GM12878 (cell line): ENCODE data around the gene SECTM1. TPM values are rescaled to one million over a fixed set of nuclear protein-coding genes. Genes with fewer than 3 reads are reported as not detected.

Experiments used
- ATAC-seq: fragments of 200-7000 bp; cut with Tn5 transposase; 3 replicates; pipeline ENCODE4 v1.9.1; 2020; ENCODE audit warnings: mild to moderate bottlenecking, moderate library complexity
- BruUV-seq: library from RNA; stranded (reverse); fragments of 400-500 nt; replicated peaks from 2 replicates; lab custom pipeline; 2021; lab: Mats Ljungman, UMichigan
- CTCF ChIA-PET: fragments of 300-600 bp; sonication (Branson Sonifier 250); formaldehyde crosslinking; extraction: SDS; loops from one replicate; lab custom pipeline; 2021; ENCODE audit warnings: inconsistent platforms; lab: Yijun Ruan, JAX
- POLR2A ChIA-PET: fragments of 350-600 bp; formaldehyde crosslinking; extraction: SDS; loops from one replicate; lab custom pipeline; 2021; ENCODE audit warnings: inconsistent platforms; lab: Charles Lee
- RAD21 ChIA-PET: fragments of 300-600 bp; sonication (Branson Sonifier 250); formaldehyde crosslinking; loops from one replicate; lab custom pipeline; 2023; ENCODE audit warnings: antibody characterized with exemption; ENCODE audit not compliant: unreplicated experiment; lab: Charles Lee
- SMC1A ChIA-PET: fragments of 300-600 bp; sonication (Branson Sonifier 250); formaldehyde crosslinking; loops from one replicate; lab custom pipeline; 2023; ENCODE audit not compliant: unreplicated experiment, uncharacterized antibody; lab: Charles Lee
- DNase-seq: peaks from one replicate; pipeline ENCODE4 v3.0.0-alpha.2; 2011; ENCODE audit warnings: low read depth, low spot score
- FAIRE-seq: peaks from 3 replicates; lab custom pipeline; 2011; peaks lifted over from hg19 to GRCh38; lab: Jason Lieb, UNC
- H2AFZ ChIP-seq: 2 replicates; pipeline ENCODE4 v1.6.0; 2011; ENCODE audit warnings: low read depth, low read length, control low read depth; ENCODE audit not compliant: control insufficient read depth
- H3K27ac ChIP-seq: 2 replicates; pipeline ENCODE4 v1.5.1; 2011; ENCODE audit warnings: control low read depth; ENCODE audit not compliant: control insufficient read depth, insufficient read depth
- H3K27me3 ChIP-seq, 2 experiments: replicated peaks in 1 of 2; 2 replicates each; pipeline versions ENCODE4 v1.6.0 to v1.6.1; 2011; ENCODE audit warnings: low read length in 1 of 2; ENCODE audit not compliant: control insufficient read depth in 2 of 2, insufficient read depth in 2 of 2
- H3K36me3 ChIP-seq, 2 experiments: 2 replicates each; pipeline ENCODE4 v1.5.1; 2011; ENCODE audit warnings: low read length in 1 of 2; ENCODE audit not compliant: control insufficient read depth in 2 of 2, insufficient read depth in 2 of 2
- H3K4me1 ChIP-seq: 2 replicates; pipeline ENCODE4 v1.6.1; 2011; ENCODE audit warnings: mild to moderate bottlenecking, low read length, moderate library complexity, mixed read lengths; ENCODE audit not compliant: control insufficient read depth, insufficient read depth
- H3K4me2 ChIP-seq: 2 replicates; pipeline ENCODE4 v1.6.0; 2011; ENCODE audit warnings: control low read depth; ENCODE audit not compliant: control insufficient read depth, insufficient read depth
- H3K4me3 ChIP-seq: fragments of 200-600 bp; sonication (generic); 2 replicates; pipeline ENCODE4 v1.5.1; 2016
- H3K79me2 ChIP-seq: 2 replicates; pipeline ENCODE4 v1.6.0; 2011; ENCODE audit warnings: low read length; ENCODE audit not compliant: control insufficient read depth, insufficient read depth
- H3K9ac ChIP-seq: 2 replicates; pipeline ENCODE4 v1.8.0; 2011; ENCODE audit warnings: low read length, control low read depth, mixed read lengths; ENCODE audit not compliant: control insufficient read depth, insufficient read depth
- H3K9me3 ChIP-seq: replicated peaks from 3 replicates; pipeline ENCODE4 v1.5.1; 2011; ENCODE audit warnings: mild to moderate bottlenecking, low read length; ENCODE audit not compliant: control insufficient read depth, insufficient read depth
- H4K20me1 ChIP-seq: 2 replicates; pipeline ENCODE4 v1.6.0; 2011; ENCODE audit not compliant: control insufficient read depth, insufficient read depth
- BHLHE40 ChIP-seq, 2 experiments: fragments of 450-650 bp in 1 of 2; IDR thresholded peaks; 2 replicates each; pipeline ENCODE4 v1.6.1; 2011 to 2017; ENCODE audit warnings: low read depth in 2 of 2, borderline replicate concordance in 1 of 2, improper control_type of control experiment in 1 of 2, low read length in 1 of 2, mild to moderate bottlenecking in 1 of 2
- BRCA1 ChIP-seq: IDR thresholded peaks from 2 replicates; pipeline ENCODE4 v1.6.1; 2011; ENCODE audit warnings: low read depth, low read length, improper control_type of control experiment
- ETV6 ChIP-seq, 2 experiments: fragments of 450-650 bp in 1 of 2; IDR thresholded peaks in 1 of 2; conservative IDR thresholded peaks in 1 of 2; 2 replicates each; pipeline ENCODE4 v1.6.1; 2014; ENCODE audit warnings: antibody characterized with exemption in 1 of 2, borderline replicate concordance in 1 of 2, low read depth in 1 of 2, mild to moderate bottlenecking in 1 of 2, moderate library complexity in 1 of 2
- EZH2 ChIP-seq: IDR thresholded peaks from 2 replicates; pipeline ENCODE4 v1.6.1; 2012; ENCODE audit warnings: low read depth, mild to moderate bottlenecking, control low read depth, inconsistent platforms, low read length, borderline replicate concordance; ENCODE audit not compliant: control insufficient read depth
- HDAC6 ChIP-seq: fragments of 200-600 bp; sonication (generic); IDR thresholded peaks from one replicate; pipeline ENCODE4 v1.8.0; 2017; ENCODE audit warnings: antibody characterized with exemption; ENCODE audit not compliant: unreplicated experiment
- MLLT1 ChIP-seq: fragments of 450-650 bp; IDR thresholded peaks from 2 replicates; pipeline ENCODE4 v1.6.1; 2016; ENCODE audit warnings: mild to moderate bottlenecking
- PML ChIP-seq: IDR thresholded peaks from 2 replicates; pipeline ENCODE4 v1.6.1; 2012; ENCODE audit warnings: low read length, inconsistent platforms
- RB1 ChIP-seq: fragments of 450-650 bp; formaldehyde crosslinking; IDR thresholded peaks from 2 replicates; pipeline ENCODE4 v1.6.1; 2017; ENCODE audit warnings: mild to moderate bottlenecking, borderline replicate concordance
- RBBP5 ChIP-seq: fragments of 200-600 bp; sonication (generic); conservative IDR thresholded peaks from 2 replicates; pipeline ENCODE4 v1.6.1; 2016
- RFX5 ChIP-seq: IDR thresholded peaks from 2 replicates; pipeline ENCODE4 v1.6.1; 2011; ENCODE audit warnings: low read depth, low read length, improper control_type of control experiment
- SMARCA5 ChIP-seq: fragments of 450-650 bp; IDR thresholded peaks from 2 replicates; pipeline ENCODE4 v1.6.1; 2017; ENCODE audit warnings: mild to moderate bottlenecking
- SREBF1 ChIP-seq: IDR thresholded peaks from 2 replicates; pipeline ENCODE4 v1.6.1; 2012; ENCODE audit warnings: mild to moderate bottlenecking, low read length
- SUZ12 ChIP-seq: fragments of 200-600 bp; sonication (generic); IDR thresholded peaks from one replicate; pipeline ENCODE4 v1.6.1; 2018; ENCODE audit warnings: antibody characterized with exemption, mild to moderate bottlenecking; ENCODE audit not compliant: unreplicated experiment
- YY1 ChIP-seq: IDR thresholded peaks from 2 replicates; pipeline ENCODE4 v1.6.1; 2011; ENCODE audit warnings: low read depth, mild to moderate bottlenecking, low read length
- ZNF207 ChIP-seq: fragments of 450-650 bp; IDR thresholded peaks from 2 replicates; pipeline ENCODE4 v1.6.1; 2014; ENCODE audit warnings: antibody characterized with exemption, mild to moderate bottlenecking, borderline replicate concordance
- WGBS: methylation state at CpG from one replicate; pipeline ENCODE4 v1.1.6; 2016; ENCODE audit warnings: low lambda C conversion rate; ENCODE audit not compliant: insufficient replicate concordance, insufficient coverage; ENCODE audit errors: missing lambda C conversion rate; 5-methylcytosine and 5-hydroxymethylcytosine counted together
- in situ Hi-C: fragments of 300-500 bp; cut with MboI; formaldehyde crosslinking; loops from 9 replicates; pipeline ENCODE4 v1.14.3; 2018; ENCODE audit warnings: mixed read lengths
- intact Hi-C: fragments of 100-400 bp; cut with micrococcal nuclease; formaldehyde crosslinking; loops from one replicate; pipeline ENCODE4 v1.14.2; 2022; ENCODE audit not compliant: unreplicated experiment
- polyA plus RNA-seq, 11 experiments: library from polyadenylated mRNA; depleted of rRNA in 4 of 11; unstranded in 6 of 11; stranded (reverse) in 5 of 11; fragments of >200 nt; fragmentation: Nextera tagmentation in 4 of 11; fragmentation: Illumina TruSeq in 1 of 11; extraction: Ambion mirVana in 4 of 11; extraction: Trizol in 1 of 11; gene quantifications; 1 replicate in 1 of 11; 2 replicates in 10 of 11; pipeline versions ENCODE4 v1.2.1 to v1.2.3, GENCODE V29; 2011 to 2016; ENCODE audit warnings: inconsistent platforms in 2 of 11, missing spikeins in 2 of 11, low read depth in 1 of 11
- total RNA-seq, 4 experiments: library from RNA; depleted of rRNA in 3 of 4; stranded (reverse); fragments of >200 nt in 3 of 4; fragmentation: Illumina TruSeq in 1 of 4; extraction: Trizol in 1 of 4; gene quantifications; 2 replicates each; pipeline versions ENCODE4 v1.2.1 to v1.2.3, GENCODE V29; 2013 to 2021
- TF ChIP-seq, protein P1 (sequence below): fragments of 450-650 bp; formaldehyde crosslinking; IDR thresholded peaks from 2 replicates; pipeline ENCODE4 v1.4.0; 2020; ENCODE audit warnings: mild to moderate bottlenecking, moderate library complexity
- TF ChIP-seq, protein P2 (sequence below): fragments of 450-650 bp; IDR thresholded peaks from 2 replicates; pipeline ENCODE4 v1.6.1; 2016; ENCODE audit warnings: mild to moderate bottlenecking
- TF ChIP-seq, protein P3 (sequence below): IDR thresholded peaks from 2 replicates; pipeline ENCODE4 v1.6.1; 2012; ENCODE audit warnings: low read depth, low read length, improper control_type of control experiment

The SECTM1 gene
- total and polyA plus RNA-seq, 10 of the 15 experiments (the other 5 are each of a cell fraction or from before 2014, with no cell fraction given), result 0.10 to 0.13 (median 0.12) TPM; not detected in 7

DNA sequence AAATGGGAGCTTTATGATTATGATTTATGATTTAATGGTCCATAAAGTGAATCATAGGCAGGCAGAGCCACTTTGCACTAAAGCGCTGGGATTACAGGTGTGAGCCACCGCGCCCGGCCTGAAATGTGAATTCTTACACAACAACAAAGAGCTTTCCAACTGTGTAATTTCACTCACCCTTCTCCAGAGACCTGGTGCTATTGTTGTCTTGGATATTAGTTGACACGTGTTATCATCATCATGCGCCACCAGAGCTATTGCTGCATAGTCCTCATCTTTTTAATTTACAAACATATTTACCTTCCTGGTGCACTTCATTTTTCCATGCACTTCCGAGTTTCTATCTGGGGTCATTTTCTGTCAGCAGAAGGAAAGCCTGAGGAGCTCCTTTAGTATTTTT is 33.2 kb upstream of the SECTM1 start:
- BruUV-seq, result no TSS peak
- in situ Hi-C loops, result no loop called here
- SMC1A ChIA-PET, result interaction anchor here (0.7 to 1.0 kb wide), 3 partner anchors 9 to 24 kb away, joined by 3 read pairs; no protein-coding TSS in a partner anchor
- no peak overlapping the region for H3K4me2 ChIP-seq
- FAIRE-seq (no peak), DNase-seq (no peak), ATAC-seq (no peak)
- H3K4me3 ChIP-seq, result no peak overlapping the region
- intact Hi-C loops, result loop anchor here (5.0 kb wide), 1 partner anchor 36 kb away; no protein-coding TSS in a partner anchor
- H3K9ac ChIP-seq, result no peak overlapping the region
- no peaks in the 10 kb centered on the region for H3K79me2 ChIP-seq
- H3K4me1 ChIP-seq, result peaks cover 7% of the 10 kb centered on the region
- H3K9me3 ChIP-seq, result no peaks in the 10 kb centered on the region
- H3K27me3 ChIP-seq, result no peaks in the 10 kb centered on the region
- H3K27ac ChIP-seq, result no peak overlapping the region
- no peaks in the 10 kb centered on the region for H3K36me3 ChIP-seq
- POLR2A ChIA-PET, result no interaction called here
- 82% methylated on average over 7 of the region's 7 CpGs for WGBS
- no peaks in the 10 kb centered on the region for H4K20me1 ChIP-seq
- H2AFZ ChIP-seq, result no peak overlapping the region
- CTCF ChIA-PET, result interaction anchor here (0.8 to 1.3 kb wide), 5 partner anchors 8 to 47 kb away, joined by 3 to 6 read pairs (median 4); partner anchors contain the start of gene TEX19
- RAD21 ChIA-PET, result interaction anchor here (1.0 kb wide), 1 partner anchor 14 kb away, joined by 3 read pairs; no protein-coding TSS in a partner anchor
- TF ChIP-seq PML (no peak), YY1 (no peak), ZNF207 (no peak), EZH2 (no peak), HDAC6 (no peak), RFX5 (no peak), BRCA1 (no peak), RBBP5 (no peak), BHLHE40 (IDR thresholded peaks at IDR 0.05; ENCODE audit: borderline replicate concordance in 1 of 2, low read depth in 2 of 2, low read length in 1 of 2) (no peak), SREBF1 (no peak), MLLT1 (no peak), RB1 (no peak), SMARCA5 (no peak), SUZ12 (no peak), ETV6 (conservative IDR thresholded peaks at IDR 0.05 in 1 of 2, IDR thresholded peaks at IDR 0.05 in 1 of 2; ENCODE audit: borderline replicate concordance in 1 of 2, low read depth in 1 of 2) (no peak)
- TF ChIP-seq, protein P1, sequence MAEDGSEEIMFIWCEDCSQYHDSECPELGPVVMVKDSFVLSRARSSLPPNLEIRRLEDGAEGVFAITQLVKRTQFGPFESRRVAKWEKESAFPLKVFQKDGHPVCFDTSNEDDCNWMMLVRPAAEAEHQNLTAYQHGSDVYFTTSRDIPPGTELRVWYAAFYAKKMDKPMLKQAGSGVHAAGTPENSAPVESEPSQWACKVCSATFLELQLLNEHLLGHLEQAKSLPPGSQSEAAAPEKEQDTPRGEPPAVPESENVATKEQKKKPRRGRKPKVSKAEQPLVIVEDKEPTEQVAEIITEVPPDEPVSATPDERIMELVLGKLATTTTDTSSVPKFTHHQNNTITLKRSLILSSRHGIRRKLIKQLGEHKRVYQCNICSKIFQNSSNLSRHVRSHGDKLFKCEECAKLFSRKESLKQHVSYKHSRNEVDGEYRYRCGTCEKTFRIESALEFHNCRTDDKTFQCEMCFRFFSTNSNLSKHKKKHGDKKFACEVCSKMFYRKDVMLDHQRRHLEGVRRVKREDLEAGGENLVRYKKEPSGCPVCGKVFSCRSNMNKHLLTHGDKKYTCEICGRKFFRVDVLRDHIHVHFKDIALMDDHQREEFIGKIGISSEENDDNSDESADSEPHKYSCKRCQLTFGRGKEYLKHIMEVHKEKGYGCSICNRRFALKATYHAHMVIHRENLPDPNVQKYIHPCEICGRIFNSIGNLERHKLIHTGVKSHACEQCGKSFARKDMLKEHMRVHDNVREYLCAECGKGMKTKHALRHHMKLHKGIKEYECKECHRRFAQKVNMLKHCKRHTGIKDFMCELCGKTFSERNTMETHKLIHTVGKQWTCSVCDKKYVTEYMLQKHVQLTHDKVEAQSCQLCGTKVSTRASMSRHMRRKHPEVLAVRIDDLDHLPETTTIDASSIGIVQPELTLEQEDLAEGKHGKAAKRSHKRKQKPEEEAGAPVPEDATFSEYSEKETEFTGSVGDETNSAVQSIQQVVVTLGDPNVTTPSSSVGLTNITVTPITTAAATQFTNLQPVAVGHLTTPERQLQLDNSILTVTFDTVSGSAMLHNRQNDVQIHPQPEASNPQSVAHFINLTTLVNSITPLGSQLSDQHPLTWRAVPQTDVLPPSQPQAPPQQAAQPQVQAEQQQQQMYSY (CRISPR knock-in tag), result no peak
- TF ChIP-seq, protein P2, sequence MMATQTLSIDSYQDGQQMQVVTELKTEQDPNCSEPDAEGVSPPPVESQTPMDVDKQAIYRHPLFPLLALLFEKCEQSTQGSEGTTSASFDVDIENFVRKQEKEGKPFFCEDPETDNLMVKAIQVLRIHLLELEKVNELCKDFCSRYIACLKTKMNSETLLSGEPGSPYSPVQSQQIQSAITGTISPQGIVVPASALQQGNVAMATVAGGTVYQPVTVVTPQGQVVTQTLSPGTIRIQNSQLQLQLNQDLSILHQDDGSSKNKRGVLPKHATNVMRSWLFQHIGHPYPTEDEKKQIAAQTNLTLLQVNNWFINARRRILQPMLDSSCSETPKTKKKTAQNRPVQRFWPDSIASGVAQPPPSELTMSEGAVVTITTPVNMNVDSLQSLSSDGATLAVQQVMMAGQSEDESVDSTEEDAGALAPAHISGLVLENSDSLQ, result no peak
- TF ChIP-seq, protein P3, sequence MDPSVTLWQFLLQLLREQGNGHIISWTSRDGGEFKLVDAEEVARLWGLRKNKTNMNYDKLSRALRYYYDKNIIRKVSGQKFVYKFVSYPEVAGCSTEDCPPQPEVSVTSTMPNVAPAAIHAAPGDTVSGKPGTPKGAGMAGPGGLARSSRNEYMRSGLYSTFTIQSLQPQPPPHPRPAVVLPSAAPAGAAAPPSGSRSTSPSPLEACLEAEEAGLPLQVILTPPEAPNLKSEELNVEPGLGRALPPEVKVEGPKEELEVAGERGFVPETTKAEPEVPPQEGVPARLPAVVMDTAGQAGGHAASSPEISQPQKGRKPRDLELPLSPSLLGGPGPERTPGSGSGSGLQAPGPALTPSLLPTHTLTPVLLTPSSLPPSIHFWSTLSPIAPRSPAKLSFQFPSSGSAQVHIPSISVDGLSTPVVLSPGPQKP, result no peak
